Esophagus muscularis mucosa (tissue), 4 donors: ENCODE data around the gene SP9. TPM values are rescaled to one million over a fixed set of nuclear protein-coding genes. Genes with fewer than 3 reads are reported as not detected.
A peak's percentile ranks its signal among the peaks of the same experiment; 100 is the strongest.

Experiments used
- DNase-seq: peaks from one replicate; pipeline ENCODE4 v3.0.0-alpha.2; 2017; ENCODE audit errors: extremely low spot score
- H3K27ac ChIP-seq, 4 donors: fragments of 200-600 bp; sonication (generic); replicated peaks in 1 of 4; 1 replicate in 3 of 4; 2 replicates in 1 of 4; pipeline ENCODE4 v1.5.1; 2016 to 2019; ENCODE audit warnings: mild to moderate bottlenecking in 1 of 4
- H3K27me3 ChIP-seq, 4 donors: fragments of 200-600 bp; sonication (generic); one replicate each; pipeline versions ENCODE4 v1.5.1 to v1.6.0; 2016 to 2019
- H3K36me3 ChIP-seq, 4 donors: fragments of 200-600 bp; sonication (generic); one replicate each; pipeline ENCODE4 v1.5.1; 2016 to 2019
- H3K4me1 ChIP-seq, 4 donors: fragments of 200-600 bp; sonication (generic); one replicate each; pipeline ENCODE4 v1.5.1; 2016 to 2019
- H3K4me3 ChIP-seq, 4 donors: fragments of 200-600 bp; sonication (generic); 1 replicate in 2 of 4; 2 replicates in 2 of 4; pipeline ENCODE4 v1.5.1; 2016 to 2019; ENCODE audit warnings: mild to moderate bottlenecking in 4 of 4, moderate library complexity in 1 of 4
- H3K9me3 ChIP-seq, 4 donors: fragments of 200-600 bp; sonication (generic); 1 replicate in 3 of 4; 2 replicates in 1 of 4; pipeline ENCODE4 v1.5.1; 2016 to 2019
- CTCF ChIP-seq, 3 experiments: fragments of 200-600 bp in 2 of 3; fragments of 450-650 bp in 1 of 3; sonication (generic) in 2 of 3; IDR thresholded peaks; one replicate each; pipeline ENCODE4 v1.5.1; 2017 to 2019; ENCODE audit warnings: antibody characterized with exemption in 3 of 3, mild to moderate bottlenecking in 2 of 3, moderate library complexity in 1 of 3
- EP300 ChIP-seq: sonication (generic); formaldehyde crosslinking; IDR thresholded peaks from one replicate; pipeline ENCODE4 v1.6.1; 2017; ENCODE audit warnings: antibody characterized with exemption
- POLR2A ChIP-seq: fragments of 450-650 bp; IDR thresholded peaks from one replicate; pipeline ENCODE4 v1.6.1; 2017; ENCODE audit warnings: antibody characterized with exemption, moderate library complexity, mild to moderate bottlenecking, low read depth
- POLR2AphosphoS5 ChIP-seq, 2 donors: sonication (generic); formaldehyde crosslinking; IDR thresholded peaks; one replicate each; pipeline ENCODE4 v1.6.1; 2017; ENCODE audit warnings: antibody characterized with exemption in 2 of 2
- WGBS: methylation state at CpG from one replicate; pipeline ENCODE4 v1.1.5; 2018; 5-methylcytosine and 5-hydroxymethylcytosine counted together
- intact Hi-C: fragments of 100-400 bp; cut with DNase I; formaldehyde crosslinking; loops from one replicate; pipeline ENCODE4 v1.15.1; 2023
- total RNA-seq, 4 donors: library from RNA; depleted of rRNA; stranded (reverse); fragments of >200 nt; gene quantifications; one replicate each; pipeline versions ENCODE4 v1.1.0 to v1.2.1, GENCODE V29; 2016

SP9 gene
- total RNA-seq, 4 donors from 2014 or later: not detected

GRCh38 chr2:174332217-174332963 lies 2.4 kb upstream of the SP9 start:
- intact Hi-C loops: loop anchor here (10.0 kb wide), 1 partner anchor 1752 kb away; the partner anchor contains the start of gene EVX2
- Histone ChIP-seq H3K4me1 (peaks cover 53 to 74% (median 67%) of the 10 kb centered on the region in 4 donors), H3K36me3 (no peaks in the 10 kb centered on the region), H3K4me3 (no peak overlapping the region), H3K27me3 (peaks cover 31 to 100% (median 97%) of the 10 kb centered on the region in 4 donors), H3K27ac (no peak overlapping the region), H3K9me3 (no peaks in the 10 kb centered on the region)
- no peak for TF ChIP-seq EP300
- no peak for TF ChIP-seq CTCF (IDR thresholded peaks at IDR 0.05)
- no peak for TF ChIP-seq POLR2A
- no peak for TF ChIP-seq POLR2AphosphoS5 (IDR thresholded peaks at IDR 0.05)
- no peak for DNase-seq
- whole genome bisulfite sequencing: 9% methylated on average over 27 of the region's 31 CpGs

- no peaks in the 10 kb centered on the region for H3K9me3 ChIP-seq
- no peak for TF ChIP-seq EP300
- TF ChIP-seq CTCF (IDR thresholded peaks at IDR 0.05): no peak
- no peak for TF ChIP-seq POLR2A
- no peak for TF ChIP-seq POLR2AphosphoS5 (IDR thresholded peaks at IDR 0.05)
- 17% methylated on average over 15 of the region's 15 CpGs for WGBS
- no peak overlapping the region for H3K4me3 ChIP-seq
- H3K27ac ChIP-seq: no peak overlapping the region
- peaks cover 31 to 100% (median 97%) of the 10 kb centered on the region in 4 donors for H3K27me3 ChIP-seq
- peaks cover 55 to 73% (median 67%) of the 10 kb centered on the region in 4 donors for H3K4me1 ChIP-seq
- intact Hi-C loops: loop anchor here (10.0 kb wide), 1 partner anchor 1752 kb away; the partner anchor contains the start of gene EVX2
- no peak for DNase-seq
- H3K36me3 ChIP-seq: no peaks in the 10 kb centered on the region
Measured at GRCh38 chr2:174333017-174333371, 1.8 kb upstream of the SP9 start.

- H3K27ac ChIP-seq: no peak overlapping the region
- intact Hi-C loops: loop anchor here (10.0 kb wide), 1 partner anchor 1751 kb away; the partner anchor contains the start of gene EVX2
- peaks cover 30 to 100% (median 97%) of the 10 kb centered on the region in 4 donors for H3K27me3 ChIP-seq
- no peaks in the 10 kb centered on the region for H3K9me3 ChIP-seq
- no peak for DNase-seq
- WGBS: 19% methylated on average over 18 of the region's 41 CpGs
- H3K4me1 ChIP-seq: peaks cover 48 to 67% (median 61%) of the 10 kb centered on the region in 4 donors
- TF ChIP-seq CTCF (IDR thresholded peaks at IDR 0.05) (no peak), POLR2A (no peak), EP300 (no peak), POLR2AphosphoS5 (IDR thresholded peaks at IDR 0.05) (no peak)
- no peaks in the 10 kb centered on the region for H3K36me3 ChIP-seq
- peak overlapping the region in 2 of 4 donors; percentile 0 to 8 for H3K4me3 ChIP-seq
Measured at GRCh38 chr2:174333372-174334277, 1.1 kb upstream of the SP9 start.

- Histone ChIP-seq H3K4me1 (peaks cover 45 to 60% (median 56%) of the 10 kb centered on the region in 4 donors), H3K27ac (no peak overlapping the region), H3K4me3 (no peak overlapping the region), H3K36me3 (no peaks in the 10 kb centered on the region), H3K27me3 (peaks cover 27 to 100% (median 97%) of the 10 kb centered on the region in 4 donors), H3K9me3 (no peaks in the 10 kb centered on the region)
- intact Hi-C loops: loop anchor here (10.0 kb wide), 1 partner anchor 1751 kb away; the partner anchor contains the start of gene EVX2
- WGBS: 21% methylated on average over 11 of the region's 11 CpGs
- TF ChIP-seq POLR2AphosphoS5 (IDR thresholded peaks at IDR 0.05): no peak
- TF ChIP-seq CTCF (IDR thresholded peaks at IDR 0.05): no peak
- no peak for TF ChIP-seq EP300
- no peak for TF ChIP-seq POLR2A
- no peak for DNase-seq
Measured at GRCh38 chr2:174334278-174334715, 457 bp upstream of the SP9 start.
